Measurements from ENCODE around the gene CAMKV.
"Not testable (repeated sequence)": the region's sequence is repeated elsewhere in the genome, so short reads cannot be mapped to it uniquely, and the experiment has no call there.

DNA sequence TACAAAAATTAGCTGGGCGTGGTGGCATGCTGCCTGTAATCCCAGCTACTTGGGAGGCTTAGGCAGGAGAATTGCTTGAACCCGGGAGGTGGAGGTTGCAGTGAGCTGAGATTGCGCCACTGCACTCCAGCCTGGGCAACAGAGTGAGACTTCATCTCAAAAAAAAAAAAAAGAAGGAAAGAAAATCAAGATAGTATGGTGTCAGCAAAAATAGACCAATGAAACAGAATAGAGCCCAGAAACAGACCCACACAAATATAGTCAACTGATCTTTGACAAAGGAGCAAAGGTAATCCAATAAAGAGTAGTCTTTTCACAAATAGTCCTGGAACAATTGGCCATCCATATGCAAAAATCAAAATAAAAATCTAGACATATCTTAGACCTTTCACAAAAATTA lies 46.6 kb downstream of the CAMKV start:
- TF ChIP-seq, protein P1, sequence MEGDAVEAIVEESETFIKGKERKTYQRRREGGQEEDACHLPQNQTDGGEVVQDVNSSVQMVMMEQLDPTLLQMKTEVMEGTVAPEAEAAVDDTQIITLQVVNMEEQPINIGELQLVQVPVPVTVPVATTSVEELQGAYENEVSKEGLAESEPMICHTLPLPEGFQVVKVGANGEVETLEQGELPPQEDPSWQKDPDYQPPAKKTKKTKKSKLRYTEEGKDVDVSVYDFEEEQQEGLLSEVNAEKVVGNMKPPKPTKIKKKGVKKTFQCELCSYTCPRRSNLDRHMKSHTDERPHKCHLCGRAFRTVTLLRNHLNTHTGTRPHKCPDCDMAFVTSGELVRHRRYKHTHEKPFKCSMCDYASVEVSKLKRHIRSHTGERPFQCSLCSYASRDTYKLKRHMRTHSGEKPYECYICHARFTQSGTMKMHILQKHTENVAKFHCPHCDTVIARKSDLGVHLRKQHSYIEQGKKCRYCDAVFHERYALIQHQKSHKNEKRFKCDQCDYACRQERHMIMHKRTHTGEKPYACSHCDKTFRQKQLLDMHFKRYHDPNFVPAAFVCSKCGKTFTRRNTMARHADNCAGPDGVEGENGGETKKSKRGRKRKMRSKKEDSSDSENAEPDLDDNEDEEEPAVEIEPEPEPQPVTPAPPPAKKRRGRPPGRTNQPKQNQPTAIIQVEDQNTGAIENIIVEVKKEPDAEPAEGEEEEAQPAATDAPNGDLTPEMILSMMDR (IDR thresholded peaks at IDR 0.05; ENCODE audit: poor library complexity): not testable (repeated sequence)
- TF ChIP-seq EZH2 (IDR thresholded peaks at IDR 0.05; ENCODE audit: borderline replicate concordance): not testable (repeated sequence)
